Osteocyte (in vitro differentiated cells): Measurements from ENCODE around the gene DOLPP1. TPM values are rescaled to one million over a fixed set of nuclear protein-coding genes. Genes with fewer than 3 reads are reported as not detected.
A peak's percentile ranks its signal among the peaks of the same experiment; 100 is the strongest.

ENCODE experiments used
- DNase-seq: peaks from one replicate; pipeline ENCODE4 v3.0.0; 2021; ENCODE audit warnings: mixed read lengths; ENCODE audit not compliant: unreplicated experiment; ENCODE audit errors: extremely low spot score
- H3K27ac Mint-ChIP-seq: one replicate; pipeline ENCODE4 v1.8.0; 2021; ENCODE audit warnings: mild to moderate bottlenecking, mixed read lengths; ENCODE audit not compliant: unreplicated experiment
- H3K27me3 Mint-ChIP-seq: one replicate; pipeline ENCODE4 v1.8.0; 2021; ENCODE audit warnings: mixed read lengths; ENCODE audit not compliant: unreplicated experiment
- H3K36me3 Mint-ChIP-seq: one replicate; pipeline ENCODE4 v1.8.0; 2021; ENCODE audit warnings: mixed read lengths; ENCODE audit not compliant: unreplicated experiment
- H3K4me1 Mint-ChIP-seq: one replicate; pipeline ENCODE4 v1.8.0; 2021; ENCODE audit warnings: mixed read lengths; ENCODE audit not compliant: unreplicated experiment
- H3K4me3 Mint-ChIP-seq: one replicate; pipeline ENCODE4 v1.8.0; 2021; ENCODE audit warnings: mild to moderate bottlenecking, moderate library complexity, mixed read lengths; ENCODE audit not compliant: unreplicated experiment
- H3K9me3 Mint-ChIP-seq: one replicate; pipeline ENCODE4 v1.8.0; 2021; ENCODE audit warnings: mixed read lengths; ENCODE audit not compliant: unreplicated experiment
- total RNA-seq: library from RNA; stranded (reverse); gene quantifications from 2 replicates; pipeline ENCODE4 v1.2.1, GENCODE V29; 2021
- TF ChIP-seq, protein P1 (sequence below): fragments of 200-600 bp; sonication (generic); IDR thresholded peaks from 2 replicates; pipeline ENCODE4 v1.5.0; 2021; ENCODE audit warnings: antibody characterized with exemption, mild to moderate bottlenecking, moderate library complexity

DOLPP1 gene
- total RNA-seq, 1 donor from 2014 or later, result 13.3 TPM

DNA sequence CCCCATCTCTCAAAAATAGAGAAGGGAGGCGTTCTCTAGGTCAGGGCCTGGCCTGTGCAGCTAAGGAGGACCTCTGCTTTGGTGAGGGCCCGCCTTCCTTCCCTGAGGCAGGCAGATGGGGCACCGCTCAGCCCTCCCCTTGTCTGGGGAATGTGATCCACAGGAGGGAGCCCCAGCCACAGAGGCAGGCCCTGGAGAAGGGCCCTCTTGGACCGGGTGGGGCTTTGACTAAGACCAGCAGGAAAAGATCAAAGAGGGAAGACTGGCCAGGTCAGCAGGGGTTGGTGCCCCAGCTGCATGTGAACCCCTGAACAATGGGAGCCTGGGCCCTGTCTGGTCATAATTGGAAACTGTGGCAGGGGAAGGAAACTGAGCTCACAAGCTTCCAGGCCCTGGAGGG is 52.2 kb downstream of the DOLPP1 start:
- no peaks in the 10 kb centered on the region for H3K9me3 Mint-ChIP-seq
- no peak overlapping the region for H3K4me3 Mint-ChIP-seq
- peak overlapping the region; percentile 31 for H3K27ac Mint-ChIP-seq
- peaks cover 22% of the 10 kb centered on the region for H3K36me3 Mint-ChIP-seq
- no peaks in the 10 kb centered on the region for H3K27me3 Mint-ChIP-seq
- TF ChIP-seq, protein P1, sequence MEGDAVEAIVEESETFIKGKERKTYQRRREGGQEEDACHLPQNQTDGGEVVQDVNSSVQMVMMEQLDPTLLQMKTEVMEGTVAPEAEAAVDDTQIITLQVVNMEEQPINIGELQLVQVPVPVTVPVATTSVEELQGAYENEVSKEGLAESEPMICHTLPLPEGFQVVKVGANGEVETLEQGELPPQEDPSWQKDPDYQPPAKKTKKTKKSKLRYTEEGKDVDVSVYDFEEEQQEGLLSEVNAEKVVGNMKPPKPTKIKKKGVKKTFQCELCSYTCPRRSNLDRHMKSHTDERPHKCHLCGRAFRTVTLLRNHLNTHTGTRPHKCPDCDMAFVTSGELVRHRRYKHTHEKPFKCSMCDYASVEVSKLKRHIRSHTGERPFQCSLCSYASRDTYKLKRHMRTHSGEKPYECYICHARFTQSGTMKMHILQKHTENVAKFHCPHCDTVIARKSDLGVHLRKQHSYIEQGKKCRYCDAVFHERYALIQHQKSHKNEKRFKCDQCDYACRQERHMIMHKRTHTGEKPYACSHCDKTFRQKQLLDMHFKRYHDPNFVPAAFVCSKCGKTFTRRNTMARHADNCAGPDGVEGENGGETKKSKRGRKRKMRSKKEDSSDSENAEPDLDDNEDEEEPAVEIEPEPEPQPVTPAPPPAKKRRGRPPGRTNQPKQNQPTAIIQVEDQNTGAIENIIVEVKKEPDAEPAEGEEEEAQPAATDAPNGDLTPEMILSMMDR, result no peak
- H3K4me1 Mint-ChIP-seq, result peaks cover 27% of the 10 kb centered on the region
- no peak for DNase-seq

DNA sequence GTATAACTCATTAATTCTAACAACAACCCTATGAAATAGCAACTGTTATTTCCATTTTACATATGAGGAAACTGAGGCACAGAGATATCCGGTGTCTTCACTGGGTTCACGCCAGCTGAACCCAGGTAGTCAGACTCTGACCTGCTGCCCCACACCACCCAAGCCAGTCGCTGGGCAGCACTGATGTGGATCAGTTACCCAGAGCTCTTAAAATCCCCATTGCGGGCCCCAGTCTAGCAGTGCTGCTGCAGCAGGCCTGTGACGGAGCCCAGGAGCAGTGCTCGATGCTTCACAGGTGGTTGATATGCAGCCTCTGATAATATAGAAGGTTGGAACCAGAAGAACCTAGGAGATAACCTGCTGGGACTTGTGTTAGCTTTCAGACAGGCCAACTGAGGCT is 54.6 kb downstream of the DOLPP1 start:
- Mint-ChIP-seq H3K9me3 (no peaks in the 10 kb centered on the region), H3K27ac (no peak overlapping the region), H3K27me3 (no peaks in the 10 kb centered on the region), H3K36me3 (peaks cover 18% of the 10 kb centered on the region), H3K4me3 (no peak overlapping the region), H3K4me1 (peaks cover 49% of the 10 kb centered on the region)
- TF ChIP-seq, protein P1, result no peak
- no peak for DNase-seq

DNA sequence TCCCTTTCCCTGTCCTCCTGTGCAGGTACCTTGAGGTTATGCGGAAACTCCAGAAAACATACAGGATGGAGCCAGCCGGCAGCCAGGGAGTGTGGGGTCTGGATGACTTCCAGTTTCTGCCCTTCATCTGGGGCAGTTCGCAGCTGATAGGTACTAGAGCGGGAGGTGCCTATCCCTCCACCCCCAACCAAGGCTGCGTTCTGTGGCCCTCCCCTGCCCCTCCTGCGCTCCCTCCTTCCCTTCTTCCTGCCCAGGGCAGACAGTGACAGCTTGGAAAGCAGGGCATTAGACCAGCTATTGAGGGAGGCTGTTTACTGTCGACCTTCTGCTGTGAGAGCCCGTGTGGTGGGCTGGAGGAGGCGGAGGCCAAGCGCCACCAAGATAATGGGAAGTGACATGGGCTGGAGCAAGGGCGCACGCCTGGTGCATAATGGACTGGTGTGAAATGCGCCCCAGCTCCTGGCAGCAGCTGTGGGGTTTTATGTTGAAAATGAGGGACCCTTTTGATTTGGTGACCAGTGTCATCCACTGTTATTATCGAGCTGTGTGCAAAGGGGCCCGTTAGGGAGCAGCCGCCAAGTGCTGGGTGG is 55.6 kb downstream of the DOLPP1 start:
- Mint-ChIP-seq H3K27me3 (no peaks in the 10 kb centered on the region), H3K27ac (peak overlapping the region; percentile 100), H3K36me3 (peaks cover 13% of the 10 kb centered on the region), H3K4me1 (peaks cover 59% of the 10 kb centered on the region), H3K9me3 (no peaks in the 10 kb centered on the region), H3K4me3 (no peak overlapping the region)
- TF ChIP-seq, protein P1, result no peak
- DNase-seq, result no peak

DNA sequence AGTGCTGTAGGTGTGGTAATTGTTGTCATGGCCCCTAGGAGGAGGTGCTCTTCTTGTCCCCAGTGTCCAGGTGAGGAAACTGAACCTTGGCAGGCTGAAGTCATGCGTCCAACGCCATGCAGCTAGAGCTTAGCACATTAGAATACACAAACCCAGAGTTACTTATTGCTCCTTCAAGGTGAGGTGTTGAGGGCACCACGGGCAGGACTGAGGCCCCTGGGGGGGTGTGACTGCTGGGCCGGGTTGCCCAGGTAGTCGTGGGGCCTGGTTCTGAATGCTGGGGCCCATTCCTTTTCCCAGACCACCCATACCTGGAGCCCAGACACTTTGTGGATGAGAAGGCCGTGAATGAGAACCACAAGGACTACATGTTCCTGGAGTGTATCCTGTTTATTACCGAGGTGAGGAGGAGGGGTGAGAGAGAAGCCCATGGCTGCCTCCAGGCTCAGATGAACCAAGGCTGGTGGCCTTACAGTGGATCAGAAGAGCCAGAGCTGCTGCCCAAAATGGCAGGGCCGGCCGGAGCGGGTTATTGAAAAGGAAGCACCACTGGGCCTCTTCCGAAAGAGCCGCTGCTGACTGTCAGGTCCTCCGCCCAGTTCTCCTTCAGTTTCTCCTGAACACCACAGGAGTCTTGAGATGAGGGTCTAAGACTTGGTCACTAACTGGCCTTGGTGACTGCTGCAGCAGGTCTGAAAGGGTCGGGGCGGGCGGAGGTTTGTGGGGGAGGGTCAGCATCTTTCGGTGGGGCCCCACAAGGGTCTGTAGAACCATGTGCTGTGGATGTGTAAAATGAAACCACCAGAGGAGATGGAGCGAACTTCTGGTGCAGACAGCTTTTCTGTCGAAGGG is 56.6 kb downstream of the DOLPP1 start:
- no peaks in the 10 kb centered on the region for H3K27me3 Mint-ChIP-seq
- TF ChIP-seq, protein P1, result no peak
- DNase-seq, result no peak
- H3K27ac Mint-ChIP-seq, result peak overlapping the region; percentile 100
- H3K4me3 Mint-ChIP-seq, result no peak overlapping the region
- H3K4me1 Mint-ChIP-seq, result peaks cover 63% of the 10 kb centered on the region
- no peaks in the 10 kb centered on the region for H3K9me3 Mint-ChIP-seq
- H3K36me3 Mint-ChIP-seq, result peaks cover 9% of the 10 kb centered on the region

DNA sequence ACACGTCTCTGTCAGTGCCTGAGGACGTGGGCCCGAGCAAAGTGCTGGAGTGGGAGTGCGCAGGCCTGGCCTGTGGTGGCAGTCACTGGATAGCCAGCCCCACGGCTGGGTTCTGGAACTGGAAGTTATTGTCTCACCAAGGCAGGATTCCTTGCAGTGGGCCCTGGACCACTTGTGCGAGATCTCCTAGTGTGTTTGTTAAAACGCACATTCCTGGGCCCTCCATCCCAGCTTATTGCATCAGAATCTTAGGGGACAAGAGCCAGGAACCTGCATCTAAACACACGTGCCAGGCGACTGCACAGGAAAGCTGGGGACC is 57.2 kb downstream of the DOLPP1 start:
- H3K9me3 Mint-ChIP-seq, result no peaks in the 10 kb centered on the region
- peaks cover 65% of the 10 kb centered on the region for H3K4me1 Mint-ChIP-seq
- TF ChIP-seq, protein P1, result no peak
- no peak for DNase-seq
- H3K27ac Mint-ChIP-seq, result peak overlapping the region; percentile 100
- peaks cover 9% of the 10 kb centered on the region for H3K36me3 Mint-ChIP-seq
- H3K27me3 Mint-ChIP-seq, result no peaks in the 10 kb centered on the region
- no peak overlapping the region for H3K4me3 Mint-ChIP-seq
